Heart right ventricle (tissue), 16 donors: ENCODE results near the gene MVB12B. TPM values are rescaled to one million over a fixed set of nuclear protein-coding genes. Genes with fewer than 3 reads are reported as not detected.

Source experiments
- ATAC-seq, 8 donors: fragments of 200-7000 bp; cut with Tn5 transposase; one replicate each; pipeline ENCODE4 v1.9.1; 2020; ENCODE audit warnings: mild to moderate bottlenecking in 8 of 8, moderate library complexity in 8 of 8, moderate number of reproducible peaks in 1 of 8
- DNase-seq, 2 donors: peaks; one replicate each; pipeline ENCODE4 v3.0.0-alpha.2; 2020
- H3K27ac ChIP-seq, 10 donors: fragments of 200-600 bp; sonication (generic) in 2 of 10; one replicate each; pipeline versions ENCODE4 v1.5.0 to v1.8.0; 2020 to 2022; ENCODE audit warnings: mild to moderate bottlenecking in 3 of 10
- H3K27me3 ChIP-seq, 7 donors: fragments of 200-600 bp; one replicate each; pipeline ENCODE4 v1.8.0; 2021 to 2022; ENCODE audit warnings: mild to moderate bottlenecking in 2 of 7
- H3K36me3 ChIP-seq, 9 donors: fragments of 200-600 bp; sonication (generic) in 1 of 9; one replicate each; pipeline versions ENCODE4 v1.5.0 to v1.8.0; 2020 to 2022; ENCODE audit warnings: mild to moderate bottlenecking in 2 of 9
- H3K4me1 ChIP-seq, 9 donors: fragments of 200-600 bp; sonication (generic) in 1 of 9; one replicate each; pipeline versions ENCODE4 v1.5.0 to v1.8.0; 2020 to 2022; ENCODE audit warnings: mild to moderate bottlenecking in 4 of 9
- H3K4me3 ChIP-seq, 10 donors: fragments of 200-600 bp; sonication (generic) in 2 of 10; one replicate each; pipeline versions ENCODE4 v1.5.0 to v1.8.0; 2020 to 2022; ENCODE audit warnings: mild to moderate bottlenecking in 7 of 10, moderate library complexity in 2 of 10
- H3K9me3 ChIP-seq, 11 donors: fragments of 200-600 bp in 10 of 11; sonication (generic) in 2 of 11; one replicate each; pipeline versions ENCODE4 v1.5.0 to v1.8.0; 2013 to 2022; ENCODE audit warnings: mild to moderate bottlenecking in 2 of 11, control low read depth in 1 of 11, moderate library complexity in 1 of 11
- WGBS, 2 donors: extraction: QIAGEN DNeasy Blood & Tissue Kit; methylation state at CpG; one replicate each; pipeline ENCODE4 v1.1.7; 2013; ENCODE audit warnings: inconsistent platforms in 1 of 2; 5-methylcytosine and 5-hydroxymethylcytosine counted together
- intact Hi-C, 10 donors: fragments of 100-400 bp; cut with DNase I; formaldehyde crosslinking; loops; one replicate each; pipeline versions ENCODE4 v1.11.1 to v1.14.2; 2022
- polyA plus RNA-seq, 2 donors: library from polyadenylated mRNA; stranded (reverse); fragments of 200-250 nt; gene quantifications; one replicate each; pipeline ENCODE4 v1.2.3, GENCODE V29; 2013
- total RNA-seq, 10 donors: library from RNA; stranded (reverse); fragmentation: NEBNext Ultra II Directional in 3 of 10; extraction: Animal tissue kit (Norgen Biotek cat#: 25700) in 3 of 10; gene quantifications; one replicate each; pipeline versions ENCODE4 v1.2.1 to v1.2.4, GENCODE V29; 2021 to 2023
- TF ChIP-seq, protein P1 (sequence below), 9 donors: fragments of 200-600 bp; sonication (generic) in 2 of 9; IDR thresholded peaks; one replicate each; pipeline versions ENCODE4 v1.5.0 to v1.8.0; 2021 to 2022; ENCODE audit warnings: antibody characterized with exemption in 9 of 9, mild to moderate bottlenecking in 5 of 9, moderate library complexity in 1 of 9
- donor health status: Arrhythmogenic right ventricular cardiomyopathy.
- donor health status: ischemic (EF 13 %, LVEDD 7.1; RV severe dilation, severe dysfunction).
- donor health status: healthy with polysubstance abuse.
- donor health status: DM: no; HTN: yes; CAD: no.
- donor health status: DM: no; HTN: no; CAD: no.
- donor health status: ischemic (EF 25% LVEDD 6.9; RV normal size, moderate dysfunction).
- donor health status: ischemic (EF 25% LVEDD 5.7; RV mildly dilated, moderate dysfunction).
- donor health status: healthy.
- donor health status: DM: yes; HTN: yes; CAD: no.
- donor health status: Ischemic cardiomyopathy.
- donor health status: ischemic (EF 35%, LVEDD 5.7; RV mildly dilated, moderate dysfunction).
- donor health status: nonischemic (EF 11% LVEDD 7.7; RV severe dilation, severe dysfunction).
- donor health status: DM: yes; HTN: yes; CAD: no.
- donor health status: PGD.
- donor health status: ischemic (EF 29% LVEDD 5.4; RV normal size, mild dysfunction).
- donor health status: nonischemic (EF 23%, LVEDD 6.1; RV moderate dilation, normal function).

Gene MVB12B
- total and polyA plus RNA-seq, 12 donors: 2.8 to 16.5 (median 10.6) TPM

DNA sequence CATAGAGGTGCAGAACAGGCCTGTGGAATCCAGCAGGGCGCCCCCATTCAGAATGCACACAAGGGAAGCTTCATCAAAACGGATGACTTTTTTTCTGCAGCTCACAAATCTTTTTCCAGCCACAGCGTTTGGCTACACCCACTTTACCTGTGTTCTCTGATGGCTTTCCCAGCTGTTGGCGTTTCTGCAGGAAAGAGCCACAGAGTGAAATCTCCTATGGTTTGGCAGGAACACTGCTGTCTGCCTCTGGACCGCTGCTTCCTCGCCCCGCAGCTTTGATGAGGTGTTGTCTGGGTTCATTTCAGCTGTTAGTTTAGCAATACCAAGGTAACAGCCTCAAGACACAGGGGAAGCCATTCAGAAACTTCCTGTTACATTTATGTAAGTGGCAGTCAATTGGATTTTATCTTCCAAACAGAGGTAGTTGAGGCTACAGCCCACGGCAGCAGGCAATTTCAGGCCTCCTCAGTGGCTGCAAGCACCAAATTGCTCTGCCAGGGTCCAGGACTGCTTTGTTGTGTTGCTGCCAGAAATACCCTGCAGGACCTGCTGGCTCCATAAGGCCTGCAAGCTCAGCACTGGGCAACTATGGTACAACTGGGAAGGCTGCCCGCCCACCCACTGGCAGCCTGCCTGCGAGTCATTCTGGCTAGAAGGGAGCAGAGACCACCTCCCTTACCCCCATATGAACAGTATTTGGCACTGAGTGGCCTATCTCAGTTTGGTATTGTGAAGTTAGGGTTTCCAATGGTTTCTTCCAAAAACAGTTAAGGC, 96.7 kb downstream of the MVB12B start:
- peaks cover 0 to 51% (median 6%) of the 10 kb centered on the region in 9 donors for H3K36me3 ChIP-seq
- intact Hi-C loops: no loop called here
- peak overlapping the region in 1 of 10 donors; percentile 14 for H3K27ac ChIP-seq
- H3K4me3 ChIP-seq: no peak overlapping the region
- DNase-seq (no peak), ATAC-seq (peak in 5 of 8 donors; percentile 17 to 63 (median 41))
- WGBS, 2 donors: 66 to 78% methylated on average over 10 of the region's 10 CpGs
- TF ChIP-seq, protein P1, sequence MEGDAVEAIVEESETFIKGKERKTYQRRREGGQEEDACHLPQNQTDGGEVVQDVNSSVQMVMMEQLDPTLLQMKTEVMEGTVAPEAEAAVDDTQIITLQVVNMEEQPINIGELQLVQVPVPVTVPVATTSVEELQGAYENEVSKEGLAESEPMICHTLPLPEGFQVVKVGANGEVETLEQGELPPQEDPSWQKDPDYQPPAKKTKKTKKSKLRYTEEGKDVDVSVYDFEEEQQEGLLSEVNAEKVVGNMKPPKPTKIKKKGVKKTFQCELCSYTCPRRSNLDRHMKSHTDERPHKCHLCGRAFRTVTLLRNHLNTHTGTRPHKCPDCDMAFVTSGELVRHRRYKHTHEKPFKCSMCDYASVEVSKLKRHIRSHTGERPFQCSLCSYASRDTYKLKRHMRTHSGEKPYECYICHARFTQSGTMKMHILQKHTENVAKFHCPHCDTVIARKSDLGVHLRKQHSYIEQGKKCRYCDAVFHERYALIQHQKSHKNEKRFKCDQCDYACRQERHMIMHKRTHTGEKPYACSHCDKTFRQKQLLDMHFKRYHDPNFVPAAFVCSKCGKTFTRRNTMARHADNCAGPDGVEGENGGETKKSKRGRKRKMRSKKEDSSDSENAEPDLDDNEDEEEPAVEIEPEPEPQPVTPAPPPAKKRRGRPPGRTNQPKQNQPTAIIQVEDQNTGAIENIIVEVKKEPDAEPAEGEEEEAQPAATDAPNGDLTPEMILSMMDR (IDR thresholded peaks at IDR 0.05): no peak
- H3K27me3 ChIP-seq: no peaks in the 10 kb centered on the region
- peaks cover 0 to 31% (median 17%) of the 10 kb centered on the region in 9 donors for H3K4me1 ChIP-seq
- H3K9me3 ChIP-seq: no peaks in the 10 kb centered on the region

DNA sequence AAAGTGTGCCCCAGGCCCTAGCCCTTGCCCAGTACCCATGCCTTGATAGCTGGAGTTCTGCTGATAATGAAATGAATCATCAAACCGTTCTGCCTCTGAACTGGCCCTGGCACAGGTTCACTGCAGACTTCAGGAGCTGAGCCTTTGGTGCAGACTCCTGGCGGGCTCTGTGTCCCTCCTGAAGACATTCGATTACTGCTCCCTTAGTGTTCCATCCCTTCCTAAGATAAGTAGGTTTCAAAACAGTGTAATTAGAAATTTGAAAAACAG, 97.2 kb downstream of the MVB12B start:
- intact Hi-C loops: no loop called here
- Histone ChIP-seq H3K27me3 (no peaks in the 10 kb centered on the region), H3K36me3 (peaks cover 0 to 55% (median 6%) of the 10 kb centered on the region in 9 donors), H3K4me1 (peaks cover 0 to 31% (median 18%) of the 10 kb centered on the region in 9 donors), H3K4me3 (no peak overlapping the region), H3K9me3 (no peaks in the 10 kb centered on the region), H3K27ac (no peak overlapping the region)
- ATAC-seq: peak in 5 of 8 donors; percentile 14 to 69 (median 52)
- DNase-seq: no peak
- WGBS, 2 donors: 75 to 80% methylated on average over 3 of the region's 3 CpGs
- TF ChIP-seq, protein P1 (IDR thresholded peaks at IDR 0.05): no peak

DNA sequence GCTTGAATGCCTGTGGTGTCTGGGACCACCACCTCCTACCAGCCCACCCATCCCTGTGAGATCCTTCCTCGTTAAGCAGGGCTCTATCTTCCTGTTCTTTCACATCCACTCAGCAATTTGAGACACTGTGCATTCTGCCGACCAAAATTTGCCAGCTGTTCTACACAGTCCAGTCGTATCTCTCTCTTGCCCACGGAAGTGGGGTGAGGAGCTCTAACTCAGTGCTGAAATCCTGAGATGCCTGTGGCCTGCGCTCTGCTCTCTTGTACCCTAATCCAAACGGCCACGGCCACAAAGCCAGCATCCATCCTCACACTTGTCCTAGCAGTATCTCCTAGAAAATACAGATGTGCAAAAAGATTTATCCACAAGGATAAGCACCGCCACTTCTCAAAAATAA, 97.9 kb downstream of the MVB12B start:
- Histone ChIP-seq H3K4me1 (peaks cover 0 to 27% (median 18%) of the 10 kb centered on the region in 9 donors), H3K36me3 (peaks cover 0 to 59% (median 6%) of the 10 kb centered on the region in 9 donors), H3K27ac (no peak overlapping the region), H3K4me3 (no peak overlapping the region), H3K9me3 (no peaks in the 10 kb centered on the region), H3K27me3 (no peaks in the 10 kb centered on the region)
- WGBS, 2 donors: 86 to 88% methylated on average over 8 of the region's 8 CpGs
- TF ChIP-seq, protein P1 (IDR thresholded peaks at IDR 0.05): no peak
- DNase-seq (no peak), ATAC-seq (no peak)
- intact Hi-C loops: no loop called here

DNA sequence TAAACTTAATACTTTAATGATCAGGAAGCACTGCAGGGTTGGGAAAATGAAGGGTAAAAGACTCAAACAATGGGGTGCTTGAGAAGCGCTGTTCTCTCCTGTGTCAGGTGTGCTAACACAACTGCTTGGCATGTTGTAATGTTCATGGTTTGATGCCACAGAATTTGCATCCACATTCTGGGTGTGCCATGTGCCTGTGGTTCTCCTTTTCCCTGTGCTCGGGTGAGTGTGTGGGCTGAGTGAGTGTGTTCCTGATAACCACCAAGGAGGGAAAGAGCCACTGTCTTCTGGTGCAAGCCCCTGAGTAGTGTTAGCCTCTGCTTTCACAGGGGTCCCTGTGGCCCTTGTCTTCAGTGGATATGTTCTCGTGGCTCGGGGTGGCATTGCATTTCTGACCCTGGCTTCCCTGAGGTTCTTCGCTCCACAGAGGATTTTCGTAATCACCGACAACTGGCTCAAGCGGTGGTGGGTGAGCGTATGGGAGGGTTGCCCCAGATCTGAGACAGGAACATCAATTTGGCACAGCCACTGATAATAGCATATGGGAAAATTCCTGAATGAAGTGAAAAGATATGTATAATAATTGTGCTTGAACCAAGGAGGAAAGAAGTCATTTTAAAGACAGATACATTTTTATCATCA, 102.0 kb downstream of the MVB12B start:
- DNase-seq: no peak
- H3K27me3 ChIP-seq: no peaks in the 10 kb centered on the region
- no peak for ATAC-seq
- no peak overlapping the region for H3K4me3 ChIP-seq
- intact Hi-C loops: no loop called here
- TF ChIP-seq, protein P1 (IDR thresholded peaks at IDR 0.05): no peak
- H3K27ac ChIP-seq: no peak overlapping the region
- 96% methylated on average over 9 of the region's 9 CpGs for WGBS, 2 donors
- H3K4me1 ChIP-seq: peaks cover 0 to 11% (median 2%) of the 10 kb centered on the region in 9 donors
- no peaks in the 10 kb centered on the region for H3K9me3 ChIP-seq
- peaks cover 0 to 48% (median 0%) of the 10 kb centered on the region in 9 donors for H3K36me3 ChIP-seq
